Iris pigment epithelial cell (primary cell): ENCODE measurements around the gene PADI1.
A peak's percentile ranks its signal among the peaks of the same experiment; 100 is the strongest.

ENCODE experiments used
- DNase-seq: peaks from one replicate; pipeline ENCODE4 v3.0.0-alpha.2; 2011; ENCODE audit warnings: low read depth

Gene PADI1

GRCh38 chr1:17273096-17273495, 68.2 kb downstream of the PADI1 start:
- DNase-seq: no peak

- peak; percentile 52 for DNase-seq
Observed at GRCh38 chr1:17274186-17275170, 69.5 kb downstream of the PADI1 start.

- peak; percentile 38 for DNase-seq
Observed at GRCh38 chr1:17276568-17276967, 71.6 kb downstream of the PADI1 start.

- no peak for DNase-seq
Observed at GRCh38 chr1:17277511-17278159, 72.7 kb downstream of the PADI1 start.

GRCh38 chr1:17278996-17279830, 74.3 kb downstream of the PADI1 start:
- DNase-seq: no peak

GRCh38 chr1:17280436-17280835, 75.5 kb downstream of the PADI1 start:
- no peak for DNase-seq

- no peak for DNase-seq
Observed at GRCh38 chr1:17280894-17281293, 76.0 kb downstream of the PADI1 start.

- no peak for DNase-seq
Observed at GRCh38 chr1:17281775-17282181, 76.8 kb downstream of the PADI1 start.

- DNase-seq: no peak
Observed at GRCh38 chr1:17282836-17283235, 77.9 kb downstream of the PADI1 start.

GRCh38 chr1:17286646-17287045, 81.7 kb downstream of the PADI1 start:
- no peak for DNase-seq

GRCh38 chr1:17287130-17287776, 82.3 kb downstream of the PADI1 start:
- peak; percentile 87 for DNase-seq

- peak; percentile 64 for DNase-seq
Observed at GRCh38 chr1:17289721-17290120, 84.8 kb downstream of the PADI1 start.

- DNase-seq: no peak
Observed at GRCh38 chr1:17290553-17290952, 85.6 kb downstream of the PADI1 start.

- no peak for DNase-seq
Observed at GRCh38 chr1:17292299-17293160, 87.6 kb downstream of the PADI1 start.

- DNase-seq: no peak
Observed at GRCh38 chr1:17293681-17294425, 88.9 kb downstream of the PADI1 start.

GRCh38 chr1:17295292-17295691, 90.4 kb downstream of the PADI1 start:
- no peak for DNase-seq
